ENCODE data around the gene CACNB2. TPM values are rescaled to one million over a fixed set of nuclear protein-coding genes. Genes with fewer than 3 reads are reported as not detected.

The CACNB2 gene
- polyA plus RNA-seq, 2 of the 4 experiments (the other 2 are of a cell fraction): not detected

- H3K27ac ChIP-seq: no peak overlapping the region
- no peak overlapping the region for H3K4me2 ChIP-seq
- FAIRE-seq (no peak), DNase-seq (ENCODE audit: low read depth in 1 of 2, low spot score in 1 of 2) (no peak), ATAC-seq (no peak)
- no peak overlapping the region for H3K4me3 ChIP-seq
- no peaks in the 10 kb centered on the region for H3K9me3 ChIP-seq
- POLR2A ChIA-PET: no interaction called here
- H3K4me1 ChIP-seq: no peaks in the 10 kb centered on the region
- CTCF ChIA-PET: interaction anchor here (0.7 to 1.5 kb wide), 3 partner anchors 17 to 1023 kb away, joined by 3 to 6 read pairs (median 4); no protein-coding TSS in a partner anchor
- TF ChIP-seq HOXB5 (CRISPR knock-in tag; IDR thresholded peaks at IDR 0.05) (no peak), ESRRA (IDR thresholded peaks at IDR 0.05; ENCODE audit: borderline replicate concordance, low read length) (no peak), HDAC2 (IDR thresholded peaks at IDR 0.05) (no peak), RFX5 (IDR thresholded peaks at IDR 0.05) (no peak), SMC3 (IDR thresholded peaks at IDR 0.05) (no peak), FOXS1 (CRISPR knock-in tag; IDR thresholded peaks at IDR 0.05) (no peak), NR3C1 (IDR thresholded peaks at IDR 0.05) (no peak), ZSCAN20 (CRISPR knock-in tag; IDR thresholded peaks at IDR 0.05) (no peak), CHD2 (IDR thresholded peaks at IDR 0.05; ENCODE audit: low read length, partially characterized antibody) (no peak), HOXB13 (CRISPR knock-in tag; IDR thresholded peaks at IDR 0.05; ENCODE audit: low read depth) (no peak), RARB (CRISPR knock-in tag; IDR thresholded peaks at IDR 0.05) (no peak)
- WGBS (ENCODE audit: missing lambda C conversion rate): 30% methylated on average over 2 of the region's 2 CpGs
Measured at GRCh38 chr10:18209241-18209640, 69.0 kb downstream of the CACNB2 start.

GRCh38 chr10:18210711-18211110, 70.5 kb downstream of the CACNB2 start:
- DNase-seq (ENCODE audit: low read depth in 1 of 2, low spot score in 1 of 2) (no peak), FAIRE-seq (no peak), ATAC-seq (no peak)
- H3K27ac ChIP-seq: no peak overlapping the region
- H3K4me1 ChIP-seq: no peaks in the 10 kb centered on the region
- POLR2A ChIA-PET: no interaction called here
- CTCF ChIA-PET: interaction anchor here (1.0 to 1.5 kb wide), 2 partner anchors 8 to 28 kb away, joined by 3 to 6 read pairs; no protein-coding TSS in a partner anchor
- WGBS (ENCODE audit: missing lambda C conversion rate): 2% methylated on average over 2 of the region's 2 CpGs
- TF ChIP-seq, protein P1, sequence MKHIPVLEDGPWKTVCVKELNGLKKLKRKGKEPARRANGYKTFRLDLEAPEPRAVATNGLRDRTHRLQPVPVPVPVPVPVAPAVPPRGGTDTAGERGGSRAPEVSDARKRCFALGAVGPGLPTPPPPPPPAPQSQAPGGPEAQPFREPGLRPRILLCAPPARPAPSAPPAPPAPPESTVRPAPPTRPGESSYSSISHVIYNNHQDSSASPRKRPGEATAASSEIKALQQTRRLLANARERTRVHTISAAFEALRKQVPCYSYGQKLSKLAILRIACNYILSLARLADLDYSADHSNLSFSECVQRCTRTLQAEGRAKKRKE (CRISPR knock-in tag; IDR thresholded peaks at IDR 0.05; ENCODE audit: low read depth): no peak
- TF ChIP-seq EP300 (IDR thresholded peaks at IDR 0.05): no peak
- no peak for TF ChIP-seq FOSB (CRISPR knock-in tag; IDR thresholded peaks at IDR 0.05)
- TF ChIP-seq GATA3 (IDR thresholded peaks at IDR 0.05; ENCODE audit: borderline replicate concordance): no peak
- TF ChIP-seq FOXS1 (CRISPR knock-in tag; IDR thresholded peaks at IDR 0.05): no peak
- no peak for TF ChIP-seq EHF (CRISPR knock-in tag; IDR thresholded peaks at IDR 0.05)
- TF ChIP-seq MAFK (IDR thresholded peaks at IDR 0.05; ENCODE audit: partially characterized antibody): no peak
- no peak for TF ChIP-seq RFX5 (IDR thresholded peaks at IDR 0.05)
- no peak for TF ChIP-seq ZFP36 (IDR thresholded peaks at IDR 0.05; ENCODE audit: borderline replicate concordance, partially characterized antibody)
- no peak for TF ChIP-seq ZNF302 (CRISPR knock-in tag; IDR thresholded peaks at IDR 0.05)
- no peak for TF ChIP-seq ZC3H11A (IDR thresholded peaks at IDR 0.05)
- no peak overlapping the region for H3K4me2 ChIP-seq
- H3K4me3 ChIP-seq: no peak overlapping the region
- H3K9me3 ChIP-seq: no peaks in the 10 kb centered on the region

GRCh38 chr10:18211862-18212261, 71.6 kb downstream of the CACNB2 start:
- Histone ChIP-seq H3K9me3 (no peaks in the 10 kb centered on the region), H3K27ac (no peak overlapping the region), H3K4me3 (no peak overlapping the region), H3K4me1 (no peaks in the 10 kb centered on the region), H3K4me2 (no peak overlapping the region)
- FAIRE-seq: no peak
- DNase-seq (ENCODE audit: low read depth in 1 of 2, low spot score in 1 of 2): no peak
- 16% methylated on average over 4 of the region's 4 CpGs for WGBS (ENCODE audit: missing lambda C conversion rate)
- TF ChIP-seq HEYL (CRISPR knock-in tag; IDR thresholded peaks at IDR 0.05) (no peak), RCOR1 (IDR thresholded peaks at IDR 0.05; ENCODE audit: low read depth, low read length) (no peak), RAD21 (conservative IDR thresholded peaks at IDR 0.05 in 1 of 2, IDR thresholded peaks at IDR 0.05 in 1 of 2) (no peak), EHMT2 (IDR thresholded peaks at IDR 0.05; ENCODE audit: low read depth) (no peak), SREBF2 (IDR thresholded peaks at IDR 0.05) (no peak), CBX8 (IDR thresholded peaks at IDR 0.05) (no peak), RARB (CRISPR knock-in tag; IDR thresholded peaks at IDR 0.05) (no peak), JUN (IDR thresholded peaks at IDR 0.05) (no peak), NPAS2 (CRISPR knock-in tag; IDR thresholded peaks at IDR 0.05; ENCODE audit: borderline replicate concordance) (no peak), HOXB5 (CRISPR knock-in tag; IDR thresholded peaks at IDR 0.05) (no peak), KDM5A (IDR thresholded peaks at IDR 0.05) (no peak)
- TF ChIP-seq, protein P2, sequence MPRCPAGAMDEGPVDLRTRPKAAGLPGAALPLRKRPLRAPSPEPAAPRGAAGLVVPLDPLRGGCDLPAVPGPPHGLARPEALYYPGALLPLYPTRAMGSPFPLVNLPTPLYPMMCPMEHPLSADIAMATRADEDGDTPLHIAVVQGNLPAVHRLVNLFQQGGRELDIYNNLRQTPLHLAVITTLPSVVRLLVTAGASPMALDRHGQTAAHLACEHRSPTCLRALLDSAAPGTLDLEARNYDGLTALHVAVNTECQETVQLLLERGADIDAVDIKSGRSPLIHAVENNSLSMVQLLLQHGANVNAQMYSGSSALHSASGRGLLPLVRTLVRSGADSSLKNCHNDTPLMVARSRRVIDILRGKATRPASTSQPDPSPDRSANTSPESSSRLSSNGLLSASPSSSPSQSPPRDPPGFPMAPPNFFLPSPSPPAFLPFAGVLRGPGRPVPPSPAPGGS (IDR thresholded peaks at IDR 0.05): no peak
- ChIA-PET CTCF (interaction anchor here (0.6 to 1.0 kb wide), 2 partner anchors 9 to 362 kb away, joined by 3 read pairs; no protein-coding TSS in a partner anchor), POLR2A (no interaction called here)
- ATAC-seq: no peak

All from A549 (cell line).